Measurements from ENCODE around the gene MYO1G.

- TF ChIP-seq POLR2A (IDR thresholded peaks at IDR 0.05; ENCODE audit: low read depth, low read length): no peak
- no peak for TF ChIP-seq POLR2AphosphoS5 (IDR thresholded peaks at IDR 0.05; ENCODE audit: low read depth, low read length)
- TF ChIP-seq TAF1 (IDR thresholded peaks at IDR 0.05; ENCODE audit: borderline replicate concordance, low read depth, low read length): no peak
Observed at GRCh38 chr7:45007106-45007505, 28.3 kb upstream of the MYO1G start.
